Keratinocyte (primary cell): ENCODE measurements around the gene EFHD1.

Experiments used
- CTCF ChIP-seq, 3 experiments: IDR thresholded peaks in 1 of 3; conservative IDR thresholded peaks in 1 of 3; optimal IDR thresholded peaks in 1 of 3; 2 replicates in 2 of 3; 3 replicates in 1 of 3; pipeline versions ENCODE3 to v1.5.1; 2011; ENCODE audit warnings: low read length in 3 of 3, mild to moderate bottlenecking in 3 of 3, moderate library complexity in 2 of 3, control low read depth in 1 of 3, inconsistent platforms in 1 of 3; ENCODE audit not compliant: insufficient read depth in 2 of 3; ENCODE audit errors: extremely low read depth in 1 of 3
- EZH2 ChIP-seq: IDR thresholded peaks from one replicate; pipeline ENCODE4 v1.6.1; 2012; ENCODE audit warnings: inconsistent platforms, mild to moderate bottlenecking, low read length, moderate library complexity

- TF ChIP-seq CTCF (optimal IDR thresholded peaks at IDR 0.05 in 1 of 3, IDR thresholded peaks at IDR 0.05 in 1 of 3, conservative IDR thresholded peaks at IDR 0.05 in 1 of 3; ENCODE audit: extremely low read depth in 1 of 3, insufficient read depth in 2 of 3, low read length in 3 of 3) (no peak), EZH2 (no peak)
Observed at GRCh38 chr2:232675381-232675780, 42.0 kb downstream of the EFHD1 start.
